GM21515 (cell line): ENCODE results near the gene TNIK.
"Not testable (repeated sequence)": the region's sequence is repeated elsewhere in the genome, so short reads cannot be mapped to it uniquely, and the experiment has no call there.

ENCODE experiments used
- ATAC-seq: cut with Tn5 transposase; IDR thresholded peaks from one replicate; pipeline ENCODE4 v1.9.1; 2021; ENCODE audit not compliant: unreplicated experiment

Gene TNIK

DNA sequence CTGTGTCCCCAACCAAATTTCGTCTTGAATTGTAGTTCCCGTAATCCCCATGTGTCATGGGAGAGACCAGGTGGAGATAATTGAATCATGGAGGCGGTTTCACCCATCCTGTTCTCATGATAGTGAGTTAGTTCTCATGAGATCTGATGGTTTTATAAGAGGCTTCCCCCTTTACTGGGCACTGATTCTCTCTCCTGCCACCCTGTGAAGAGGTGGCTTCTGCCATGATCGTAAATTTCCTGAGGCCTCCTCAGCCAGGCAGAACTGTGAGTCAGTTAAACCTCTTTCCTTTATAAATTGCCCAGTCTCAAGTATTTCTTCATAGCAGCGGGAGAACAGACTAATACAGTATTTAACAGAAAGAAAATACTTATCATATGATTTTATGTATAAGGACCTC is 93.5 kb downstream of the TNIK start:
- ATAC-seq, result not testable (repeated sequence)

DNA sequence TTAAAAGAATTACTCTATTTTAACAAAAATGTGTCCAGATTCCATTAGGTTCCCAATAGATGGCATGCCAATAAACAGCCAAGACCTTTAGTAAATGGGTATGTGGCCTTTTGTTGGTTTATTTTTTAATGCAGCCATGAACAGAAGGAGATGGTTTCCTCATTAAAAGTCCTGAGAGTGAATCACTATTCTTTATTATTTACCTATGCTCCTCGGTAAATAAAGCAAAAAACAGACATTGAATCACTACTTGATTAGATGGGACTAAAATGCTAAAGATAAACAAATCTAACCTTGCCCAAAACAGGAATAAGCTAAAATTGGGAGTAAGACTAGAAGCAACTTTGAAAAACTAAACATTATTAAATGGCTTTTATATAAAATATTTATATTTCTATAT is 94.2 kb downstream of the TNIK start:
- no peak for ATAC-seq

DNA sequence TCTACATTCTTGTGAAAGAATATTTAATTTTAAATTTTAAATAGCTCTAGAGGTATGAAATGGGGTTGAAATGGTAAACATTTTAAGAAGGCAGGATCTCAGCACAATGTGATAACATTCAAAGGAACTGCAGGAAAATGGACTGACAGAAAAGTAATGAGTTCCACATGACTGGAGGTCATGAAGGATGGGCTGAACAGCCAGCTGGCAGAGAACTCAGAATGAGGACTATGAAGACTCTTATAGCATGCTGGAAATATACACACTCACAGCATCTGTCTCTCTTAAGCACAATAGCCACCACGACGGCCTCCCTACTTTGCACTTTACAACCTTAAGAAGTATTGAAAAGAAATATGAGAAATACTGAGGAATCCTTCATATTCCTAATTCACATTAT is 94.7 kb downstream of the TNIK start:
- no peak for ATAC-seq

DNA sequence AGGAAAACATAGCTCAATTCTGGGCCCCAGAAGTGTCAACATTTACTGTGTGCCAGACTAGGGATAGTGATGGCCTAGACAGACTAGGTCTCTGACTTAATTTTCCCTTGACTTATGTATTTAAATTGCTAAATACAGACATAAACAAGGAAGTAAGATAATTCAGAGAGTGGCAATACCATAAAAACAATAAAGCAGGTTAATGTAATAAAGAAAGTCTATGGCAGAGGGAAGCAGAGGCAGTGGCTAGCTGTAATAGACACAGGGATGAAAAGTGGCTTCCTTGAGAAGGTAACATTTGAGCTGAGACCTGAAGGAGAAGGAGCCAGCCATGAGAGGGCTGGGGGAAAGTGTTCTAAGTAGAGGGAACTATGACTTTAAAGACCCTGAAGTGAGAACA is 95.7 kb downstream of the TNIK start:
- no peak for ATAC-seq

DNA sequence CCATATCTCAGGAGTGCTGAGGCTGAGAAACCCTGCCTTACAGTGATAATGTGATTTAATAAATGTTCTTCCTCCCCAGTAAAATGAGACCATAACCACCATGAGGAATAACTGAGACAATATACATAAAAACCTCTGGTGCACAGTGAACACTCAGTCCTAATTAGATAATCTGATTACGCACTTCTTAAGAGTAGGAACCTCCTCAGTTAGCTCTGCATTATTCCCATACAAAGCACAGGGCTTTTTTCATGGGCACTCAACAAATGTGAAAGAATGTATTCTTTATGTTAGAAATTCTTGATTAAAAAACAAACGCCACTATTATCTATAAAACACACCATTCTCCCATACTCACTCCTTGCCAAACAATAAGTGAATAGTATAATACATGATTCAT is 97.0 kb downstream of the TNIK start:
- no peak for ATAC-seq

DNA sequence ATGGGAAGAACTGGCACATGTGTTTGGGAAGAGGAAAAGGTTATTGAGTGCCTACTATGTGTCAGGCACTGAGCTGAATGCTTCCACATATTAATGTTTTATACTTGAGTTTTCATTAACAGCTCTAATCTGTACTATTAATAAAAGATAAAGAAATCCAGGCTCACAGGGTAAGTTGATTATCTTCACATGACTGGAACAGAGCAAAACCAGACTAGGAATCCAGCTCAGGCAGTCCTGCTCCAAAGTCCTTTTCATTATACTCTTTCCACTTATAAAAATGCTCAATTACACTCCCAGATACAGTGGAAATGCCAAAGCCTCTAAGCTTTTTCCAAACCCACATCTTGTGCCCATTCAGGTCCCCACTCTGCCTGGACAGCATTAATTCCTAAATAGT is 97.6 kb downstream of the TNIK start:
- ATAC-seq, result no peak

DNA sequence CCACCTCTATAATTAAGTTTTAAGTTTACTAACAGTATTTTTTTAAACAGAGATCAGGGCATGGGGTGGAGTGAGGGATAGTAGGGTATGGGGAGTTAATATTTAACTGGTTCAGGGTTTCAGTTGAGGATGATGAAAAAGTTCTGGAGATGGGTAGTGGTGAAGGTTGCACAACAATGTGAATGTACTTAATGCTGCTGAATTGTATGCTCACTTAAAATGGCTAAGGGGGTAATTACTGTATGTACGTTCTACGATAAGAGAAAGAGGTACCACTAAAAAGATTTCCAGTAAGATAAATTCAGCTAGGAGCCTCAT is 101.4 kb downstream of the TNIK start:
- ATAC-seq, result no peak

DNA sequence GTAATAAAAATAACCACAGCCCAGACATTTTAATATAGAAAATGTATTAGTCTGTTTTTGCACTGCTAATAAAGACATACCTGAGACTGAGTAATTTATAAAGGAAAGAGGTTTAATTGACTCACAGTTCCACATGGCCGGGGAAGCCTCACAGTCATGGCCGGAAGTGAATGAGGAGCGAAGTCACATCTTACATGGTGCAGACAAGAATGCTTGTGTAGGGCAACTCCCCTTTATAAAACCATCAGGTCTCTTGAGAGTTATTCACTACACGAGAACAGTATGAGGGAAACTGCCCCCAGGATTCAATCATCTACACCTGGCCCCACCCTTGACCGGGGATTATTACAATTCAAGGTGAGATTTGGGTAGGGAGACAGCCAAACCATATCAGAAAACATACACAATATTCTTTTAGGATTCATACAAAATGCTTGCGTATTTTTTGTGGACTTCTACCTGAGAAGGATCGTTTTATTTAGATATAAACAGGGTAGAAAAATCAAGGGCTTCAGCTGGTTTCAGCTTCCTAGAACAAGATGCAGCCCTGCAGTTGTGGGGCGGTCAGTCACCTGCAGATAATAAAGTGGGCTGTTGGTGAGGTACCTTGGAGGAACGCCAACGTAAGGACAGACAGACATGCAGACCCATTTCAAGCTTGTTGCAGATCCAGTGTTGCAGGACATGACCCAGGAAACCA is 101.9 kb downstream of the TNIK start:
- no peak for ATAC-seq

DNA sequence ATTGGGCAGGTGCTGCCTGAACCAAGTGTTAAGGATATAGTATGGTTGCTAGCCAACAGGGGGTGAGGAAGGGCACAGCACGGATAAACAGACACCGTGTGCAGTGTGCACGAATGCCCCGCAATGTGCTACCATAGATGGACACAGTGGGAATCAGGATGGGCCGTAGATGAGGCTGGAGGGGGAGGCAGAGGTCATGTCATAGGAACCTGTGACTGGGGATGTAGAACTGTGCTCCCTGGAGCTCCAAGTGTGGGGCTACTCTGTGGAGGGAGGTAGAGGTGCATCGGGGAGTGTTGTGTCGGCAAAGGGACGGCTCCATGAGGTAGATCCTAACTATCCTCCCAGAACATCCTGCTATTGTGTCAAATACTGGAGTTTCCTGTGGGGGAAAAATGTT is 102.5 kb downstream of the TNIK start:
- ATAC-seq, result no peak

DNA sequence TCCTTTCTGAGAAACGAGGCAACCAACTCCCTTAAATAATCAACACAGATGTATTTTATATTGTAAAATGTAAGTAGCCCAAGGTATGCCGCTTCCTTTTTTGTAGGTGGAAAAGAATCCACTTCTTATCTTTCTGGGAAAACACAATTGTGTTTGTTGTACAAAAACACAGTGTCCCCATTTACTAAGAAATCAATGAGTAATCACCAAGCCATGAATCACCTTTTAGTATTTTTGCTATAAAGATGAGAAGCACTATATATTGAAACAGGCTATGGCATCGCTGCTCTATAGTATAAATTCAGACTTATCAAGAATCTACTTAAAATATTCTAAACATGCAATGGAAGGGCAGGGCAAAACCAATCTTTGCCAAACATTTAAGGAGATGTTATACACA is 104.0 kb downstream of the TNIK start:
- no peak for ATAC-seq

DNA sequence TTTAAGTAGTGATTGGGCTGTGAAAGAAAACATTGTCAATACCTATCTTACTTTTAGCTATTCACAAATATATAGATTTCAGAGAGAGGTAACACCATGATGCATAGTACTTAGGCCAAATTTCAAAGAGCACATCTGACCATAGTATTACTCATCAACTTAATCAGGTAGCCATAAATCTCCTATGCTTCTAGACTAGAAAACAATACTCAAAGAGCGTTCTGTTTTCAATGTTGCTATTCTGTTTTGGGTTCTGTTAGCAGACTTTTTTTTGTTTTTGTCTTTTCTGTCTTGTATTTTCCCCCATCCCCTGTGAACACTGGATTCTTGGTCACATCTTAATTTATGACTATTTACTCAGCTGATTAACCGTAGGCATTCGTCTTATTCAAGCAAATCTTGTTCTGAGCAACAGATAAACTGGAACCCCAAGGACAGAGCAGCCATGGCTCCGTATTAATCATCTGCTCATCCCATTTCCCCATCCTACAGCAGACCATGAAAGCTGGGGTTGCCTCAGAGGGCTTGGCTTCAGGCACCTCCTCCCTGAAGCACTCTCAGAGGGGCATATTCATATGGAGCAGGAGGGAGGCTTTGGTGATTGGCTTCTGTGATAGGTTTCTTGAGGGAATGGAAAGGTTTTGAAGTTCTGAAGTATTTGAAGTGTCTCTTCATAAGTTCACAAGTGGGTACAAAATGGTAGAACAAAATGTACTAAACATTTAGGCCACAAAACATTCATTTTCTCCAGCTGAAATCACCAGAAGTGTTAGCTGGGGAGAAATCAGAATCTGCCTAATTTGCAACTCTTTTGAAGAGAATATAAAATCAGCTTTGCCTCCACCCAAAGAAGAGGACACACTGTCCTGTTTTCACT is 105.3 kb downstream of the TNIK start:
- no peak for ATAC-seq

DNA sequence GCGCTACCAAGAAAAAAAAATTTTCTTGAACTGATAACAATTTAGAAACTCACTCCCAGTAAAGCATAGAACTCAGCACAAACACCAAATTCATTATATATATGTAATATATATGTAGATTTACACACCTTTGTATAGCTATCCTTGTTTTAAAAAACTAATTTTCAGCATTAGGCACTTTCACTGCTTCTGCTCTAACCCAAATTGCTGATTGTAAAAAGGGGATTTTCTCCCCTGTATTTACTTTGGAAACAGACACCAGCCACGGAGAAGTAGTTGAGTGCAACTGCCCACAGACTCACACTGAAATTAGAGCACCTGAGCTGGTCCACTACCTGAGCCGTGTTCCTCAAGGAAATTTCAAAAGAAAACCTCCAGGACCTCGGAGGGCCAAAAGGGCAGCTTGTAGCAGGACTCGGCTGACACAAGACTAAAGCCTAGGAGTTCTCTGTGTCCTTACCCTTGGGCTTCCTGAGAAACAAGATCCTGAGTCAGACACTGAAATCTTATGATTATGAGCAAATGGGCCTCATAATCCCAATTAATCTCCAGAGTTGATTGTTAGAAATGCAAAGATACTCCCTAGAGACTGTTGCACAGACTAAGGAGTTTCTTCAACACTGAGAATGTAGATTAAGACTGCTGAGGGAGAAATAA is 106.0 kb downstream of the TNIK start:
- ATAC-seq, result no peak

DNA sequence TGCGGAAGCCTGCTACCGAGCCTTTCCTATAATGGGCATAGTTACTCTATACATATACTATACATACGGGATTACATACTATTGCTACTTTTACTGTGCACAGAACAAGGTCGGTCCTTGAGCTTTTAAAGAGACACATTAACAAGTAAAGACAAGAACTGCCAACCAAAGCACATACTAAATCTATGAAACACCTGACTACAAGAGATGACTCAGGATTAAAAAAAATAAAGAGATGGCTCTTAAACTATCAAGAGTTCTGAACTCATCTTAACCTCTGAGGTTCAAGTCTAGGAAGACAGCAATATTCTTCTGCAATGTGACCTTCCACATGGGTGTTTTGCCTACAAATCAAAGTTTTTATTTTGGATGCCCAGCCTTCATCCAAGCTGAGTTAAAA is 106.8 kb downstream of the TNIK start:
- ATAC-seq, result no peak

DNA sequence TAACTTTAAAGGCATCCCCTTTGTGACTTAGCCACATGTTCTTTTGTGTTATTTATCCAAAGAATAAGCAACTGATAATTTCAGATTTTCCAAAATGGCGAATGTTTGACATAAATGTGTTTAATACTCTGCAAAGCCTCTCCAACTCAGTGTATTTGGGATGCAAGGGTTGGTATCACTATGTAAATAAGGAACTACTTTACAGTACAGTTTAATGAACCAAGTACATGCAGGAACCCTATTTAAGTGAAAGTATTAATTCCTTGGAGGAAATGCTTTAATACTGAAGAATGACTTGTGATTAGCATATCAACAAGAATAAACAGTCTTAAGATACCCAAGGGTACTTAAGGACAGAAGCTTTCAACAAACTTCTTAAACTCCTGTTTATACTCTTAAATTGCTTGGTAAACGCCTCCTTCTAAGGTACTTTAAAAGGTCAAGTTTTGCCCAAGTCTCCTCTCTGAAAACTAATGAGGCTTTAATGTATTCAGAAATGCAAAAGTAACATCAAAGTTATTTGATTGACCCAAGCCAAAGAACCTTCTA is 107.7 kb downstream of the TNIK start:
- no peak for ATAC-seq

DNA sequence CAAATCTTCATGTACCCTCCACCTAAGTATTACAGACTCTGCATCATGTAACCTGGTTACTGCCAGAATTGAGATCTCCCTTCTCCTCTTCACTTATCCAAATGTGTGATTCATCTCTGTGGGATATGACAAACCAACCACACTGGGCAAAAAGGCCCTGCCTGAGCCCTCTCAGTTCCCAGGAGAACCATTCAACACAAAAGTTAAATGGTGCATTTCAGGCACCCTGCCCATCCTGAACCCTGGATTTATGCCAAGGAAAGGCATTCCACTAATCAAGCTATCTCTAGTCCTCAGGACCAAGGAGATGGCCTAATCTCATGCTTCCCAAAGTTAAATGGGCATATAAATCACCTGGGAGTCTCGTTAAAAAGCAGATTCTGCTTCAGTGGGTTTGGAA is 108.5 kb downstream of the TNIK start:
- ATAC-seq, result no peak

DNA sequence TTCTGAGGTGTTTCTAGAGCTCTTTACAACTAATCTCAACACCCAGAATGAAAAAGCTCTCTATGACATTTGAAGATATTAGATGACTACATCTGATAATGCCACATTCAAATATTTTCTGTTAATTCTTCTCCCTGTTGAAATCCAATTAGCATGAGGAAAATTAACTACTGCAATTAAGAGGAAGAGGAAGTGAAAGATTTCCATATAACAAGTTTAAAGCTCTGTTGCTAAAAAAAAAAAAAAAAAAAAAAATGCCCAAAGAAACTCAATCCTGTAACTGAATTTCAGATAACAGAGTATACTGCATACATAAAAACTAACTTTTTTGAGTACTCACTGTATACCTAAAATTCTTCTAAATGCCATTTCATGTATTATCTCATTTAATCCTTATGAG is 109.8 kb downstream of the TNIK start:
- no peak for ATAC-seq

DNA sequence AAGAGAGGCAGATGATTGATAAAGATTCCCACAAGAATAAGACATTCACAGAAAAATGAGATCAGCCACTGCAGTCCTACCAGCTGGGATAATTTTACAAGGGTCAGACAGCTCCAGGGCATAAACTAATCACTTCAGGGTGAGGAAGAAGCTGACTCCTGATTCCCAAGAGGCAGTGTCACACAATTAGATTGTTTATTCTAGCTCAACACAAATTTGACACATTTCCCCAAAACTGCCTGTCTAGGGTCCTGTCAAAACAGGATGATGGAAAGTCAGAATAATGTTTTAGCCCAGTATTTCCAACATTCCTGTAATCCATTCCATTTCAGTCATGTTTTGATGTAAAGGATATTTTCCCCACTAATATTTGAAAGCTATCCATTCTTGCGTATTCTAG is 110.8 kb downstream of the TNIK start:
- no peak for ATAC-seq

DNA sequence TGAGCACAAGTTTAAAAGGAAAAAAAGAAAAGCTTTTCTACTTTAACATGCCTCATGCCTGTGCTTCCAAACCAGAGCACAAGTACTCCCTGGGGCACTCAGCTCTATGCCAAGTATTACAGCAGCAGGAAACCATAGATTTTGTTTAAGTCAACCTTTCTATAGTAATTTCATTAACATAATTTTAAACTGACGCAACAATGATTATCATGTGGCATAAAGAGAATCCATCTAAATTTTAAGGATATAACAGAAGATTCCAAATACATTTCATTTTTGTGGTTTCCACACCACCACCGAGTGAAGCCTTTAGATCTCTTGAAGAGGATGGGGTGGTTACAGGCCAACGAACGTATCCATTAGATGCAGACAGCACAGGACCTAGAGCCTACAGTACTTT is 112.1 kb downstream of the TNIK start:
- ATAC-seq, result peak; percentile 25

DNA sequence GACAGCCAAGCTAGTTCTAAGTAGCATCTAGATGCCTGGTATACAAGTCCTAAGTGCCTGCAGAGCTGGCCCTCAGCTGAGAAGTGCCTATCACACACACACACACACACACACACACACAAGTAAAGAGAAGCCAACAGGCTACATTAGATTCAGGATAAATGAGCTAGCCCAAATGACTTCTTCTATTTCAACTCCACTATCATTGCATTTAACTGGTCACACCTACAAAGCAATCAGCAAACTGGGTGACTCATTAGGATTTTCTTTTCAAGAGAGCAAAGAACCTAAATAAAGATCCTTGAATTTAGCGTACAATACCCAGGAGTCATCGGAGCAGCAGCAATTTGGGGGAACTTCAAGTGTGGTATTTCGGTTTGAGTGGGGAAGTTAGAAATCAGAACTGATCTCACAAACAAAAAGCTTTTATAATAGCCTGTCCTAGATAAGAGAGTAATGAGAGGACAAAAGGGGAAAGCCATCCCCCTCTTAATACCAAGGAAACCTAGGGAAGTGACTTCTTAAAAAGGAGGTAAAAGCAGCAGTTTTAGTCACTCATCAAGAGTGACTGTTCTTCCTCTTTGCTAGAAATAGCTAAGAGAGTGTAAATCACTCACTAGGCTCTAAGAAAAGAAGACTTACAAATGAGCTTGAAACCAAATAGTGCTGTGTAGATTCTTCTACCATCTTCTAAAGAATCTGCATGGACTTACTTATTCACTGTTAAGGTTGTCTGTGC is 112.7 kb downstream of the TNIK start:
- ATAC-seq, result peak; percentile 62

DNA sequence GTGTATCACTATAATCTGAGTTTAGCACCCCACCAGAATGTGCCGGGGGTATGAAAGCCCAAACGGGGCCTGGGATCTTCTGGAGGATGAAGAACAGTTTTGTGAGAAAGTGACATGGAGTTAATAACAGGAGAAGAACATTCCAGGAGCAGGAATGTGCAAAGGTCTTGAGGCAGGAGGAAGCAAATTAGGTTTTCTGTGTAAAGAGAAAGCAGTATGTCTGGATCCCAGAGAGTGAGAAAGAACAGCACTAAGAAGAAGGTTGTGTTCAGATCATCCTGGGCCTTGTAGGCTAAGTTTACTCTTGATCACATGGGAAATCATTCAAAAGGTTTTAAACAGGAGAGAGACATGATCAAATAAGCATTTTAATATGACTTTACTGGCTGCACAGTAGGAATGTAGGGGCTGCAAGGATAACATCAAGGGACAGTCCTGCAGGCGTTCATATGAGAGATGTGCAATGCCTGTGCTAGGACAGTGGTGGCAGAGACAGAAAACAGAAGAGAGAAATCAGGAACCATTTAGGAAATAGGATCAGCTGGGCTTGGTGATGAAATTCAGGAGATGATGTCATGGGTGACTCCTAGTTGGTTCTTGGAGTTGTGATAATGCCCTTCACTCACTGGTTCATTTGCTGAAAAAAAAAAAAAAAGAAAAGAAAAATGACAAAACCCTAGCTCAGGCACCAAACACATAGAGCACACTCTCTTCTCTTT is 113.5 kb downstream of the TNIK start:
- ATAC-seq, result no peak

DNA sequence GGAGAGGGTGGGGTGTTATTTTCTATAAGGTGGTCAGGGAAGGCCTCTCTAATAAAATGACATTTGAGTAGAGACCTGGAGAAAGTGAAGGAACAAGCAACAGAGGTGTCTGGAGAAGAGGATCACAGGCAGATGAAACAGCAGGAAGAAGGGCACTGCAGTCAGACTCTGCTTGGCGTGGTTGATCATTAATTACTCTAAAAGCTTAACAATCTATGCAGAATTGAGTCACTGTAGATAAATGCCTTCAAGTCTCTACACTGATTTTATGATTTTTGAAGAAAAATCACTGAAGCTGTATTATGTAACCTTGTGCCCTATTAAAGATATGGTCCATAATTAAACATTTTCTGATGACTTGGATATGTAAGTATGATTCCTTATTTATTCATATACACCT is 114.2 kb downstream of the TNIK start:
- ATAC-seq, result no peak
